HG02798 (cell line): ENCODE measurements around the gene KLRC3.
"Not testable (repeated sequence)": the region's sequence is repeated elsewhere in the genome, so short reads cannot be mapped to it uniquely, and the experiment has no call there.

Experiments
- ATAC-seq: cut with Tn5 transposase; IDR thresholded peaks from one replicate; pipeline ENCODE4 v1.9.1; 2021; ENCODE audit warnings: mild to moderate bottlenecking; ENCODE audit not compliant: unreplicated experiment, poor library complexity

Gene KLRC3

GRCh38 chr12:10420334-10420733 lies at the start of gene KLRC3:
Gene KLRC3, minus strand, starts transcription at chr12:10420595. Its CDS starts 45 bp downstream, at chr12:10420550.
- not testable (repeated sequence) for ATAC-seq

GRCh38 chr12:10469701-10470100 lies 49.3 kb upstream of the KLRC3 start:
- ATAC-seq: no peak

- no peak for ATAC-seq
Measured at GRCh38 chr12:10466311-10466710, 45.9 kb upstream of the KLRC3 start.

GRCh38 chr12:10457760-10458159 lies 37.4 kb upstream of the KLRC3 start:
- ATAC-seq: no peak

GRCh38 chr12:10456856-10457255 lies 36.5 kb upstream of the KLRC3 start:
- ATAC-seq: no peak

GRCh38 chr12:10455766-10456165 lies 35.4 kb upstream of the KLRC3 start:
- ATAC-seq: no peak

GRCh38 chr12:10454531-10454930 lies 34.1 kb upstream of the KLRC3 start:
- ATAC-seq: no peak

- no peak for ATAC-seq
Measured at GRCh38 chr12:10453156-10453555, 32.8 kb upstream of the KLRC3 start, which contains the start of gene KLRC1. Gene KLRC1, minus strand, starts transcription at chr12:10453377. Its CDS starts 2,221 bp downstream, at chr12:10451156.

- no peak for ATAC-seq
Measured at GRCh38 chr12:10448236-10448635, 27.8 kb upstream of the KLRC3 start.

GRCh38 chr12:10446052-10446451 lies 25.7 kb upstream of the KLRC3 start:
- not testable (repeated sequence) for ATAC-seq

- ATAC-seq: not testable (repeated sequence)
Measured at GRCh38 chr12:10441144-10441543, 20.7 kb upstream of the KLRC3 start.

GRCh38 chr12:10439608-10440274 lies 19.3 kb upstream of the KLRC3 start:
- not testable (repeated sequence) for ATAC-seq

- ATAC-seq: not testable (repeated sequence)
Measured at GRCh38 chr12:10437601-10438000, 17.2 kb upstream of the KLRC3 start.

- not testable (repeated sequence) for ATAC-seq
Measured at GRCh38 chr12:10435816-10436215, 15.4 kb upstream of the KLRC3 start, which contains the start of gene KLRC2. Gene KLRC2, minus strand, starts transcription at chr12:10436010. Its CDS starts 24 bp downstream, at chr12:10435986.

- not testable (repeated sequence) for ATAC-seq
Measured at GRCh38 chr12:10430623-10431022, 10.2 kb upstream of the KLRC3 start.

GRCh38 chr12:10425938-10426337 lies 5.5 kb upstream of the KLRC3 start:
- ATAC-seq: not testable (repeated sequence)

GRCh38 chr12:10424260-10424899 lies 4.0 kb upstream of the KLRC3 start:
- ATAC-seq: not testable (repeated sequence)

- not testable (repeated sequence) for ATAC-seq
Measured at GRCh38 chr12:10422159-10422558, 1.8 kb upstream of the KLRC3 start.

GRCh38 chr12:10409392-10409791 lies 11.0 kb downstream of the KLRC3 start, which contains the start of gene KLRC4:
Gene KLRC4, minus strand, starts transcription at chr12:10409757. Its CDS starts 182 bp downstream, at chr12:10409575.
- no peak for ATAC-seq

GRCh38 chr12:10408842-10409241 lies 11.6 kb downstream of the KLRC3 start:
- ATAC-seq: no peak

GRCh38 chr12:10406725-10407124 lies 13.7 kb downstream of the KLRC3 start:
- no peak for ATAC-seq
